NT2/D1 (cell line): ENCODE data around the gene CCNB2.

Source experiments
- SUZ12 ChIP-seq: IDR thresholded peaks from 2 replicates; pipeline ENCODE4 v1.6.1; 2011; ENCODE audit not compliant: insufficient read length, insufficient read depth; ENCODE audit errors: extremely low read depth
- YY1 ChIP-seq: IDR thresholded peaks from 2 replicates; pipeline ENCODE4 v1.6.1; 2011; ENCODE audit not compliant: insufficient read length, insufficient read depth
- ZNF274 ChIP-seq: IDR thresholded peaks from 2 replicates; pipeline ENCODE4 v1.6.1; 2011; ENCODE audit warnings: mild to moderate bottlenecking, low read depth, low read length

DNA sequence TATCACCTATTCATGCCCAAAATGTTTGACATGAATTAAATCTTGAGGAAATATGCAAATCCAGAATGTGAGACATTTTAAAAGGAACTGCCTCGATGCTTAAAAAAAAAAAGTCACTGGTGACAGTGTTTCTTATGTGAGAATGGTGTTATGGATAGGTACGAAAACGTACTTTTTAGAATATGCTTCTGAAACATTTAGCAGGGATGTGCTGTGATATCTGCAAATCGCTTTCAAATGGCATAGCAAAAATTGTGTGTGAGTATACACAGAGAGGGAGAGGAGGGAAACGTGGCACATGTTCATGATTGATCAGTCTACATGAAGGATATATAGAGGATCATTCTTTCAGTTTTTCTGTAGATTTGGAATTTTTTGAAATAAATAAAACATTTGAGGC lies 16.0 kb downstream of the CCNB2 start:
- no peak for TF ChIP-seq SUZ12
- TF ChIP-seq YY1 = no peak
- TF ChIP-seq ZNF274 = no peak
